ENCODE data around the gene VPS16. TPM values are rescaled to one million over a fixed set of nuclear protein-coding genes. Genes with fewer than 3 reads are reported as not detected.
"Not testable (repeated sequence)": the region's sequence is repeated elsewhere in the genome, so short reads cannot be mapped to it uniquely, and the experiment has no call there.

The VPS16 gene
- total RNA-seq, 2 donors from 2014 or later: 45.7 to 52.0 TPM

- Mint-ChIP-seq H3K27ac (peak overlapping the region; percentile 40 to 73), H3K36me3 (peaks cover 4 to 20% of the 10 kb centered on the region in 2 donors), H3K9me3 (peaks cover 3 to 14% of the 10 kb centered on the region in 2 donors)
- DNase-seq (ENCODE audit: low spot score in 2 of 2) (no peak), ATAC-seq (peak; percentile 37 to 59)
Observed at GRCh38 chr20:2890742-2891141, 50.2 kb downstream of the VPS16 start.

- ATAC-seq (no peak), DNase-seq (ENCODE audit: low spot score in 2 of 2) (no peak)
- Mint-ChIP-seq H3K36me3 (peaks cover 4 to 26% of the 10 kb centered on the region in 2 donors), H3K27ac (peak overlapping the region in 1 of 2 donors; percentile 40), H3K9me3 (peaks cover 3 to 14% of the 10 kb centered on the region in 2 donors)
Observed at GRCh38 chr20:2891343-2891742, 50.8 kb downstream of the VPS16 start.

- ATAC-seq (no peak), DNase-seq (ENCODE audit: low spot score in 2 of 2) (no peak)
- H3K27ac Mint-ChIP-seq: no peak overlapping the region
- peaks cover 4 to 33% of the 10 kb centered on the region in 2 donors for H3K36me3 Mint-ChIP-seq
- H3K9me3 Mint-ChIP-seq: peaks cover 3 to 14% of the 10 kb centered on the region in 2 donors
Observed at GRCh38 chr20:2892376-2892775, 51.8 kb downstream of the VPS16 start.

- Mint-ChIP-seq H3K9me3 (peaks cover 3 to 14% of the 10 kb centered on the region in 2 donors), H3K36me3 (peaks cover 4 to 33% of the 10 kb centered on the region in 2 donors), H3K27ac (no peak overlapping the region)
- no peak for ATAC-seq
- no peak for DNase-seq (ENCODE audit: low spot score in 2 of 2)
Observed at GRCh38 chr20:2894221-2894620, 53.7 kb downstream of the VPS16 start.

- peaks cover 3 to 14% of the 10 kb centered on the region in 2 donors for H3K9me3 Mint-ChIP-seq
- not testable (repeated sequence) for ATAC-seq; DNase-seq (ENCODE audit: low spot score in 2 of 2)
Observed at GRCh38 chr20:2895154-2895553, 54.6 kb downstream of the VPS16 start.

GRCh38 chr20:2899243-2899642, 58.7 kb downstream of the VPS16 start:
- Mint-ChIP-seq H3K9me3 (peaks cover 1 to 2% of the 10 kb centered on the region in 2 donors), H3K27ac (no peak overlapping the region), H3K36me3 (peaks cover 2 to 35% of the 10 kb centered on the region in 2 donors)
- ATAC-seq (peak; percentile 71 to 90), DNase-seq (ENCODE audit: low spot score in 2 of 2) (no peak)

More at GRCh38 chr20:2895154-2895553, 54.6 kb downstream of the VPS16 start:
- peaks cover 4 to 33% of the 10 kb centered on the region in 2 donors for H3K36me3 Mint-ChIP-seq
- not testable (repeated sequence) for H3K27ac Mint-ChIP-seq

- ATAC-seq: no peak
- peaks cover 0 to 25% of the 10 kb centered on the region in 2 donors for H3K36me3 Mint-ChIP-seq
- DNase-seq (ENCODE audit: low spot score in 2 of 2): no peak
- no peaks in the 10 kb centered on the region for H3K9me3 Mint-ChIP-seq
- peak overlapping the region; percentile 44 to 62 for H3K27ac Mint-ChIP-seq
Observed at GRCh38 chr20:2900845-2901592, 60.5 kb downstream of the VPS16 start.

GRCh38 chr20:2902291-2902690, 61.7 kb downstream of the VPS16 start:
- no peak for ATAC-seq
- no peaks in the 10 kb centered on the region for H3K9me3 Mint-ChIP-seq

GRCh38 chr20:2902818-2903217, 62.3 kb downstream of the VPS16 start:
- DNase-seq (ENCODE audit: low spot score in 2 of 2): no peak
- H3K36me3 Mint-ChIP-seq: peaks cover 0 to 15% of the 10 kb centered on the region in 2 donors
- H3K27ac Mint-ChIP-seq: no peak overlapping the region
- no peak for ATAC-seq
- H3K9me3 Mint-ChIP-seq: no peaks in the 10 kb centered on the region

More at GRCh38 chr20:2902291-2902690, 61.7 kb downstream of the VPS16 start:
- no peak overlapping the region for H3K27ac Mint-ChIP-seq
- no peak for DNase-seq (ENCODE audit: low spot score in 2 of 2)
- peaks cover 0 to 15% of the 10 kb centered on the region in 2 donors for H3K36me3 Mint-ChIP-seq

GRCh38 chr20:2903686-2904085, 63.1 kb downstream of the VPS16 start:
- no peaks in the 10 kb centered on the region for H3K9me3 Mint-ChIP-seq
- DNase-seq (ENCODE audit: low spot score in 2 of 2) (no peak), ATAC-seq (no peak)
- H3K27ac Mint-ChIP-seq: no peak overlapping the region
- peaks cover 0 to 15% of the 10 kb centered on the region in 2 donors for H3K36me3 Mint-ChIP-seq

GRCh38 chr20:2907519-2907918, 67.0 kb downstream of the VPS16 start:
- no peak for ATAC-seq
- Mint-ChIP-seq H3K36me3 (peaks cover 0 to 10% of the 10 kb centered on the region in 2 donors), H3K9me3 (no peaks in the 10 kb centered on the region), H3K27ac (no peak overlapping the region)
- DNase-seq (ENCODE audit: low spot score in 2 of 2): no peak

GRCh38 chr20:2909953-2910352, 69.4 kb downstream of the VPS16 start:
- H3K9me3 Mint-ChIP-seq: no peaks in the 10 kb centered on the region
- no peak overlapping the region for H3K27ac Mint-ChIP-seq
- ATAC-seq (no peak), DNase-seq (ENCODE audit: low spot score in 2 of 2) (no peak)
- peaks cover 0 to under 1% of the 10 kb centered on the region in 2 donors for H3K36me3 Mint-ChIP-seq

- ATAC-seq: peak; percentile 98 to 100
- Mint-ChIP-seq H3K9me3 (no peaks in the 10 kb centered on the region), H3K27ac (peak overlapping the region in 1 of 2 donors; percentile 15), H3K36me3 (peaks cover 0 to 5% of the 10 kb centered on the region in 2 donors)
- no peak for DNase-seq (ENCODE audit: low spot score in 2 of 2)
Observed at GRCh38 chr20:2911200-2911599, 70.7 kb downstream of the VPS16 start.

GRCh38 chr20:2914160-2914559, 73.6 kb downstream of the VPS16 start:
- Mint-ChIP-seq H3K27ac (no peak overlapping the region), H3K36me3 (peaks cover 0 to 11% of the 10 kb centered on the region in 2 donors), H3K9me3 (peaks cover 0 to 4% of the 10 kb centered on the region in 2 donors)
- DNase-seq (ENCODE audit: low spot score in 2 of 2) (no peak), ATAC-seq (no peak)

Other genes starting within 250 kb of the VPS16 start
- gene NOP56, start 188.1 kb upstream of the VPS16 start, total RNA-seq: 100 to 1,000 TPM; 324 to 443 TPM
- gene IDH3B, start 176.5 kb upstream of the VPS16 start, total RNA-seq: 100 to 1,000 TPM; 129 to 150 TPM
- gene EBF4, start 148.0 kb upstream of the VPS16 start, total RNA-seq: 1 to 10 TPM; 4.0 to 8.3 TPM
- gene CPXM1, start 40.1 kb upstream of the VPS16 start, total RNA-seq: 1 to 10 TPM; 1.1 to 3.5 TPM
- gene C20orf141, start 25.8 kb upstream of the VPS16 start, total RNA-seq: not detected
- gene TMEM239, start 24.4 kb upstream of the VPS16 start, total RNA-seq: not detected
- 10 to 100 TPM; 29.5 to 33.6 TPM for gene PCED1A, start 90 bp upstream of the VPS16 start, total RNA-seq
- gene PTPRA, start 32.7 kb downstream of the VPS16 start, total RNA-seq: 10 to 100 TPM; 37.8 to 55.8 TPM
- gene GNRH2, start 202.9 kb downstream of the VPS16 start, total RNA-seq: 1 to 10 TPM in 1 of 2 donors, under 1 TPM in 1; 0.99 to 2.5 TPM
- gene MRPS26, start 205.3 kb downstream of the VPS16 start, total RNA-seq: 10 to 100 TPM; 39.3 to 60.0 TPM
- gene OXT, start 230.9 kb downstream of the VPS16 start, total RNA-seq: not detected
- gene AVP, start 244.0 kb downstream of the VPS16 start, total RNA-seq: under 1 TPM in 1 of 2 donors, not detected in 1; 0.45 TPM